ENCODE results near the gene AGBL4. TPM values are rescaled to one million over a fixed set of nuclear protein-coding genes. Genes with fewer than 3 reads are reported as not detected.

The AGBL4 gene
- total and polyA plus RNA-seq, 2 of the 4 experiments (the other 2 are of a cell fraction) = not detected

- no peak overlapping the region for H2BK15ac ChIP-seq (ENCODE audit: low read depth, low read length)
- TF ChIP-seq RAD21 (IDR thresholded peaks at IDR 0.05; ENCODE audit: low read length) (peak; percentile 59), RCOR1 (IDR thresholded peaks at IDR 0.05; ENCODE audit: insufficient replicate concordance, low read length) (no peak), CTCF (conservative IDR thresholded peaks at IDR 0.05; ENCODE audit: low read depth, low read length) (peak; percentile 40), MXI1 (IDR thresholded peaks at IDR 0.05; ENCODE audit: borderline replicate concordance, low read depth, low read length) (no peak), SMC3 (IDR thresholded peaks at IDR 0.05; ENCODE audit: low read depth, low read length) (peak; percentile 26; the same call in 1 of the 2 replicates), CEBPB (IDR thresholded peaks at IDR 0.05; ENCODE audit: low read depth, low read length) (no peak)
- WGBS, 2 experiments (ENCODE audit: extremely low coverage in 2 of 2, insufficient read length in 1 of 2) = no CpG with 5 or more reads among the region's 7 CpGs
Observed at GRCh38 chr1:48572646-48573258, 1451.0 kb downstream of the AGBL4 start.

More at GRCh38 chr1:48572646-48573258, 1451.0 kb downstream of the AGBL4 start:
- H4K91ac ChIP-seq (ENCODE audit: insufficient read depth, low read depth, low read length) = no peak overlapping the region
- H3K79me1 ChIP-seq (ENCODE audit: low read depth in 1 of 2, low read length in 2 of 2) = no peaks in the 10 kb centered on the region
- in situ Hi-C loops (cut with MboI; ENCODE audit: low sequenced_read_pairs) = no loop called here
- H3K36me3 ChIP-seq (ENCODE audit: control insufficient read depth, insufficient read depth, low read length) = no peaks in the 10 kb centered on the region
- H2AFZ ChIP-seq (replicated peaks; ENCODE audit: low read length, poor library complexity) = no peak overlapping the region
- H2AK5ac ChIP-seq (ENCODE audit: low read depth, low read length) = no peak overlapping the region
- no peak overlapping the region for H3K56ac ChIP-seq (ENCODE audit: extremely low read depth, insufficient read depth, low read length)
- H2BK120ac ChIP-seq (ENCODE audit: low read depth, low read length) = no peak overlapping the region
- no peaks in the 10 kb centered on the region for H3K27me3 ChIP-seq (ENCODE audit: control insufficient read depth, insufficient read depth, low read length)
- intact Hi-C loops (cut with micrococcal nuclease) = loop anchor here (2.0 to 10.0 kb wide), 2 partner anchors 124 to 1772 kb away; no protein-coding TSS in a partner anchor
- no peaks in the 10 kb centered on the region for H4K20me1 ChIP-seq (ENCODE audit: insufficient read depth, low read length)
- H2BK5ac ChIP-seq (ENCODE audit: low read depth, low read length, poor library complexity, severe bottlenecking) = no peak overlapping the region
- no peak overlapping the region for H3K14ac ChIP-seq (replicated peaks; ENCODE audit: low read depth, low read length)
- H3K4me2 ChIP-seq (ENCODE audit: low read depth, low read length) = no peak overlapping the region
- H3K4me3 ChIP-seq (ENCODE audit: insufficient read depth, low read depth, low read length) = no peak overlapping the region
- no peak overlapping the region for H3K9ac ChIP-seq (ENCODE audit: low read depth, low read length)
- ChIA-PET CTCF (interaction anchor here (1.7 kb wide), 1 partner anchor 13 kb away, joined by 4 read pairs; no protein-coding TSS in a partner anchor), POLR2A (ENCODE audit: unreplicated experiment) (no interaction called here)
- H3K9me3 ChIP-seq (ENCODE audit: control insufficient read depth, insufficient read depth, low read length) = no peaks in the 10 kb centered on the region
- dilution Hi-C loops (cut with HindIII; ENCODE audit: low sequenced_read_pairs, unreplicated experiment) = no loop called here
- H3K4me1 ChIP-seq (ENCODE audit: control insufficient read depth, insufficient read depth, low read length) = no peaks in the 10 kb centered on the region
- H3K9me1 ChIP-seq (ENCODE audit: insufficient read depth, low read length) = no peaks in the 10 kb centered on the region
- ATAC-seq (ENCODE audit: low read depth) (peak; percentile 83), DNase-seq (peak; percentile 23)
- H4K8ac ChIP-seq (ENCODE audit: low read depth in 2 of 2, low read length in 2 of 2) = no peak overlapping the region
- no peak overlapping the region for H3K23ac ChIP-seq (ENCODE audit: low read depth, low read length)
- H2BK20ac ChIP-seq (ENCODE audit: low read depth, low read length) = no peak overlapping the region
- no peak overlapping the region for H4K5ac ChIP-seq (ENCODE audit: low read depth, low read length)
- no peak overlapping the region for H3K4ac ChIP-seq (ENCODE audit: low read depth, low read length)
- no peak overlapping the region for H2AK9ac ChIP-seq (replicated peaks; ENCODE audit: low read depth, low read length, poor library complexity)
- BruUV-seq (replicated peaks) = no TSS peak
- no peak overlapping the region for H3K27ac ChIP-seq (ENCODE audit: insufficient read depth, low read length)
- no peak overlapping the region for H3K18ac ChIP-seq (ENCODE audit: low read depth, low read length)
